Liver (tissue), 9 donors: ENCODE measurements around the gene FAM25C. TPM values are rescaled to one million over a fixed set of nuclear protein-coding genes. Genes with fewer than 3 reads are reported as not detected.
A peak's percentile ranks its signal among the peaks of the same experiment; 100 is the strongest.
"Not testable (repeated sequence)": the region's sequence is repeated elsewhere in the genome, so short reads cannot be mapped to it uniquely, and the experiment has no call there.

ENCODE experiments used
- DNase-seq: peaks from one replicate; pipeline ENCODE4 v3.0.0-alpha.2; 2017; ENCODE audit warnings: low spot score
- H3K27ac ChIP-seq, 2 donors: one replicate each; pipeline ENCODE4 v1.7.0; 2013; ENCODE audit warnings: inconsistent platforms in 2 of 2, low read length in 2 of 2, control low read depth in 1 of 2, low read depth in 1 of 2, mild to moderate bottlenecking in 1 of 2
- H3K27me3 ChIP-seq, 4 donors: one replicate each; pipeline versions ENCODE4 v1.6.1 to v1.7.0; 2013; ENCODE audit warnings: low read length in 3 of 4, inconsistent platforms in 1 of 4, mild to moderate bottlenecking in 1 of 4, moderate library complexity in 1 of 4; ENCODE audit not compliant: control insufficient read depth in 4 of 4, insufficient read depth in 4 of 4
- H3K36me3 ChIP-seq, 4 donors: one replicate each; pipeline versions ENCODE4 v1.6.1 to v1.7.0; 2013; ENCODE audit warnings: low read length in 3 of 4, mild to moderate bottlenecking in 3 of 4, low read depth in 1 of 4, moderate library complexity in 1 of 4; ENCODE audit not compliant: control insufficient read depth in 4 of 4, insufficient read depth in 3 of 4
- H3K4me1 ChIP-seq, 4 donors: one replicate each; pipeline versions ENCODE4 v1.6.1 to v1.7.0; 2013; ENCODE audit warnings: low read length in 3 of 4, mild to moderate bottlenecking in 3 of 4, moderate library complexity in 1 of 4; ENCODE audit not compliant: control insufficient read depth in 4 of 4, insufficient read depth in 4 of 4
- H3K4me3 ChIP-seq, 3 donors: one replicate each; pipeline versions ENCODE4 v1.6.1 to v1.7.0; 2013; ENCODE audit warnings: low read length in 3 of 3, control low read depth in 1 of 3, low read depth in 1 of 3, mild to moderate bottlenecking in 1 of 3
- H3K9ac ChIP-seq, 2 donors: one replicate each; pipeline ENCODE4 v1.7.0; 2013; ENCODE audit warnings: low read length in 2 of 2, mild to moderate bottlenecking in 2 of 2, moderate library complexity in 2 of 2, control low read depth in 1 of 2, low read depth in 1 of 2
- H3K9me3 ChIP-seq, 4 donors: one replicate each; pipeline versions ENCODE4 v1.6.1 to v1.7.0; 2013; ENCODE audit warnings: low read length in 3 of 4; ENCODE audit not compliant: control insufficient read depth in 4 of 4
- FOXA1 ChIP-seq: IDR thresholded peaks from 2 replicates; pipeline ENCODE4 v1.6.1; 2016; ENCODE audit warnings: antibody characterized with exemption
- FOXA2 ChIP-seq: IDR thresholded peaks from 2 replicates; pipeline ENCODE4 v1.6.1; 2016; ENCODE audit warnings: antibody characterized with exemption
- HNF4A ChIP-seq, 2 donors: conservative IDR thresholded peaks; 2 replicates each; pipeline ENCODE4 v1.6.1; 2016; ENCODE audit warnings: antibody characterized with exemption in 2 of 2, mild to moderate bottlenecking in 2 of 2
- RAD21 ChIP-seq, 2 donors: IDR thresholded peaks; 2 replicates each; pipeline ENCODE4 v1.6.1; 2016; ENCODE audit warnings: antibody characterized with exemption in 2 of 2, mild to moderate bottlenecking in 2 of 2
- RXRA ChIP-seq, 2 donors: IDR thresholded peaks; 2 replicates each; pipeline ENCODE4 v1.6.1; 2017 to 2018; ENCODE audit warnings: antibody characterized with exemption in 2 of 2, mild to moderate bottlenecking in 1 of 2
- SP1 ChIP-seq: IDR thresholded peaks from 2 replicates; pipeline ENCODE4 v1.6.1; 2018; ENCODE audit warnings: antibody characterized with exemption, mild to moderate bottlenecking
- YY1 ChIP-seq: IDR thresholded peaks from 2 replicates; pipeline ENCODE4 v1.6.1; 2016; ENCODE audit warnings: antibody characterized with exemption, mild to moderate bottlenecking
- WGBS: extraction: QIAGEN DNeasy Blood & Tissue Kit; methylation state at CpG from one replicate; pipeline ENCODE4 v1.1.7; 2013; 5-methylcytosine and 5-hydroxymethylcytosine counted together
- polyA plus RNA-seq, 2 donors: library from polyadenylated mRNA; stranded (reverse) in 1 of 2; unstranded in 1 of 2; fragments of 200-250 nt in 1 of 2; fragments of >200 nt in 1 of 2; fragmentation: Nextera tagmentation in 1 of 2; extraction: Ambion mirVana in 1 of 2; gene quantifications; one replicate each; pipeline versions ENCODE4 v1.2.1 to v1.2.3, GENCODE V29; 2013 to 2015
- total RNA-seq, 2 donors: library from RNA; depleted of rRNA; stranded (reverse); fragments of >200 nt; gene quantifications; one replicate each; pipeline ENCODE4 v1.2.3, GENCODE V29; 2014
- TF ChIP-seq, protein P1 (sequence below): IDR thresholded peaks from 2 replicates; pipeline ENCODE4 v1.6.1; 2016; ENCODE audit warnings: antibody characterized with exemption, mild to moderate bottlenecking
- donor health status: healthy.
- donor health status: healthy.
- donor health status: healthy.
- donor health status: healthy.
- donor health status: healthy.

The FAM25C gene
- total and polyA plus RNA-seq, 4 donors: not detected

DNA sequence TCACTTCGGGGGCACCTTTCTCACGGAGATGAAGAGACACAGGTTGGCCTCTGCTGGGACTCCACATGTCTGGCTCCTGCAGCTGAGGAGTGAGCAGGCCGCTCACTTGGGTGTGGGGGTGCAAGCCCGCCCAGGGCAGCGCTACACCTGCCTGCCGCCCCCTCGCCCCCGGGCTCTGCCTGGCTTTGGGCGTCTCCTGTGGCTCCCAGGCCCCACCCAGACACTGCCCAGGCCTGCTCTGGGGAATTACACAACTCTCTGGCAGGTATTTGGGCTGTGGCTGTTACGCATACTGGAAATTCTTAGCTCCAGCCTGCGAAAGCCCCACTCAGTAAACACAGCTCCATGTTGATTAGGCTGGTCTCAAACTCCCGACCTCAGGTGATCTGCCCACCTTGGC, 7.9 kb downstream of the FAM25C start:
- WGBS: 58% methylated on average over 12 of the region's 12 CpGs
- H3K9ac ChIP-seq, H3K27ac ChIP-seq, H3K4me3 ChIP-seq, H3K36me3 ChIP-seq, H3K9me3 ChIP-seq, H3K27me3 ChIP-seq, DNase-seq, H3K4me1 ChIP-seq: not testable (repeated sequence)
- TF ChIP-seq FOXA2: peak; percentile 45
- TF ChIP-seq YY1: peak; percentile 27
- peak; percentile 19 for TF ChIP-seq SP1
- TF ChIP-seq FOXA1: peak; percentile 28
- TF ChIP-seq, protein P1, sequence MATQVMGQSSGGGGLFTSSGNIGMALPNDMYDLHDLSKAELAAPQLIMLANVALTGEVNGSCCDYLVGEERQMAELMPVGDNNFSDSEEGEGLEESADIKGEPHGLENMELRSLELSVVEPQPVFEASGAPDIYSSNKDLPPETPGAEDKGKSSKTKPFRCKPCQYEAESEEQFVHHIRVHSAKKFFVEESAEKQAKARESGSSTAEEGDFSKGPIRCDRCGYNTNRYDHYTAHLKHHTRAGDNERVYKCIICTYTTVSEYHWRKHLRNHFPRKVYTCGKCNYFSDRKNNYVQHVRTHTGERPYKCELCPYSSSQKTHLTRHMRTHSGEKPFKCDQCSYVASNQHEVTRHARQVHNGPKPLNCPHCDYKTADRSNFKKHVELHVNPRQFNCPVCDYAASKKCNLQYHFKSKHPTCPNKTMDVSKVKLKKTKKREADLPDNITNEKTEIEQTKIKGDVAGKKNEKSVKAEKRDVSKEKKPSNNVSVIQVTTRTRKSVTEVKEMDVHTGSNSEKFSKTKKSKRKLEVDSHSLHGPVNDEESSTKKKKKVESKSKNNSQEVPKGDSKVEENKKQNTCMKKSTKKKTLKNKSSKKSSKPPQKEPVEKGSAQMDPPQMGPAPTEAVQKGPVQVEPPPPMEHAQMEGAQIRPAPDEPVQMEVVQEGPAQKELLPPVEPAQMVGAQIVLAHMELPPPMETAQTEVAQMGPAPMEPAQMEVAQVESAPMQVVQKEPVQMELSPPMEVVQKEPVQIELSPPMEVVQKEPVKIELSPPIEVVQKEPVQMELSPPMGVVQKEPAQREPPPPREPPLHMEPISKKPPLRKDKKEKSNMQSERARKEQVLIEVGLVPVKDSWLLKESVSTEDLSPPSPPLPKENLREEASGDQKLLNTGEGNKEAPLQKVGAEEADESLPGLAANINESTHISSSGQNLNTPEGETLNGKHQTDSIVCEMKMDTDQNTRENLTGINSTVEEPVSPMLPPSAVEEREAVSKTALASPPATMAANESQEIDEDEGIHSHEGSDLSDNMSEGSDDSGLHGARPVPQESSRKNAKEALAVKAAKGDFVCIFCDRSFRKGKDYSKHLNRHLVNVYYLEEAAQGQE: peak; percentile 37
- peak in 1 of 2 donors; percentile 58 for TF ChIP-seq RXRA (IDR thresholded peaks at IDR 0.05)
- TF ChIP-seq HNF4A (conservative IDR thresholded peaks at IDR 0.05): peak in 1 of 2 donors; percentile 36
- peak in 1 of 2 donors; percentile 7 for TF ChIP-seq RAD21 (IDR thresholded peaks at IDR 0.05)

DNA sequence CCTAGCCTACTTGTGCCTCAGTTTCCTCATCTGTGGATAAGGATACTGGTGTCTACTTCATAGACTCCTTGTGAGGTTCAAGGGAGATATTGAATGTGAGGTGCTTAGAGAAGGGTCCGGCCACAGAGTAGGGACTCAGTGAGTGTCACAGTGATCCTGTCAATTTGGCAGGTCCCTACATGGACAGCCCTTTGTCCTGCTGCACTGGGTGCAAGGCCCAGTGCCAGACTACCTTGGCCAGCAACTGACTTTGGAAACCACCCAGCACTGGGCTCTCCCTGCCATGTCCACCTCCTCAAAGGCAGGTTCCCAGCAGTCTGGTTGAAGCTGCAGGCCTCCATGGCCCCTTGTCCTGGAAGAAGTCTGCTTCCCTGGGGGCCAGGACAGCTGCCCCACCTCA, 9.5 kb downstream of the FAM25C start:
- not testable (repeated sequence) for H3K36me3 ChIP-seq, H3K4me1 ChIP-seq, H3K9me3 ChIP-seq, H3K9ac ChIP-seq, H3K27ac ChIP-seq, DNase-seq, H3K27me3 ChIP-seq, H3K4me3 ChIP-seq
- WGBS: no CpG with 5 or more reads among the region's 1 CpG

- DNase-seq: not testable (repeated sequence)
- no CpG with 5 or more reads among the region's 4 CpGs for WGBS
Measured at GRCh38 chr10:47989542-47989950, 10.0 kb downstream of the FAM25C start.

GRCh38 chr10:47988718-47989541, 10.7 kb downstream of the FAM25C start:
- DNase-seq: not testable (repeated sequence)
- WGBS: 66% methylated on average over 8 of the region's 16 CpGs

More at GRCh38 chr10:47989542-47989950, 10.0 kb downstream of the FAM25C start:
- H3K27ac ChIP-seq, H3K4me3 ChIP-seq, H3K27me3 ChIP-seq, H3K4me1 ChIP-seq, H3K36me3 ChIP-seq, H3K9me3 ChIP-seq, H3K9ac ChIP-seq: not testable (repeated sequence)

DNA sequence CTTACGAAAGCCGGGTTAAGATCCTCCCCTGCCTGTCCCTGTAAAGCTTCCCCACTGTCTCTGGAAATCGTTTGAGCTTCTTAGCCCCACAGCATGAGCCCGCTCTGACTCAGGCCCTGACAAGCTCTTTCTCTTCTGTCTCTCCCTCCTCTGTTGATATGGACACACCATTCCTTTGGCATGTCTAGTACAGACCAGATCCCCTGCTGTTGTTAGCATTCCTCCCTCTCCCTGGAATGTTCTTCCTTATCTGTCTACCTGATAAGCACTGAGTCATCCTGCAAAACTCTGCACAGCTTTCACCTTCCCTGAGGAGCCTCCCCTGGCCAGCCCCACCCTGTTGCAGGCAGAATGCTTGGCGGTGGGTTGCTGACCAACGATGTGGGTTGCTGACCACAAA, 11.6 kb downstream of the FAM25C start:
- not testable (repeated sequence) for H3K9me3 ChIP-seq, H3K27ac ChIP-seq, H3K9ac ChIP-seq, DNase-seq, H3K36me3 ChIP-seq, H3K27me3 ChIP-seq, H3K4me3 ChIP-seq, H3K4me1 ChIP-seq
- WGBS: no CpG with 5 or more reads among the region's 6 CpGs

More at GRCh38 chr10:47988718-47989541, 10.7 kb downstream of the FAM25C start:
- H3K9ac ChIP-seq, H3K36me3 ChIP-seq, H3K27me3 ChIP-seq, H3K9me3 ChIP-seq, H3K4me3 ChIP-seq, H3K4me1 ChIP-seq, H3K27ac ChIP-seq: not testable (repeated sequence)
